ENCODE results near the gene SEC14L5. TPM values are rescaled to one million over a fixed set of nuclear protein-coding genes. Genes with fewer than 3 reads are reported as not detected.

Gene SEC14L5
- total and polyA plus RNA-seq, 10 of the 15 experiments (the other 5 are each of a cell fraction or from before 2014, with no cell fraction given), result 0.01 TPM; not detected in 9

DNA sequence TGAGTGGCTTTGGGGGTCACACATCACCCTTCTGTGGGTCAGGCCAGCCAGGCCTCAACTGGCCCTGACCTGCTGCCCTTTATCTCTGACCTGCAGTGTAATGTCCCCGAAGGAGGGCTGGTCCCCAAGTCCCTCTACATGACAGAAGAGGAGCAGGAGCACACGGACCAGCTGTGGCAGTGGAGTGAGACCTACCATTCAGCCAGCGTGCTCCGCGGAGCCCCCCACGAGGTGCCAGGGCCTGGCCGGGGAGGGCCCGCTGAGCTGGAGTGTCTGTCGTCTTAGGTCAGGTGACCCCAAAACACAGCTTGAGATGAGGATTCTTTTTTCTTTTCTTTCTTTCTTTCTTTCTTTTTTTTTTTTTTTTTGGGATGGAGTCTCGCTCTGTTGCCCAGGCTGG, 49.1 kb downstream of the SEC14L5 start (continued):
- TF ChIP-seq BRCA1 (IDR thresholded peaks at IDR 0.05; ENCODE audit: low read depth, low read length), result no peak

DNA sequence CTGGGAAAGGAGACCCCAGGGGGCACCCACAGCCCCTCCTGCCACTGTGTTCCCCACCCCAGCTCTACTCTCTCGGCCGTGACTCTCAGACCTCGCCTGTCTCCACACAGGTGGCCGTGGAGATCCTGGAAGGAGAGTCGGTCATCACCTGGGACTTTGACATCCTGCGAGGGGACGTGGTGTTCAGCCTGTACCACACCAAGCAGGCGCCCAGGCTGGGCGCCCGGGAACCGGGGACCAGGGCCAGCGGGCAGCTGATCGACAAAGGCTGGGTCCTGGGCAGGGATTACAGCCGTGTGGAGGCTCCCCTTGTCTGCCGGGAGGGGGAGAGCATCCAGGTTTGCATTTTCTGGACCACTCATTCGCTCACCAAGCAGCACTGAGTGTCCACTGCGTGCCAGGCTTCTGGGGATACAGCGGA, 50.2 kb downstream of the SEC14L5 start:
- H3K27ac ChIP-seq (ENCODE audit: control insufficient read depth, insufficient read depth), result no peak overlapping the region
- FAIRE-seq, result no peak
- in situ Hi-C loops (cut with MboI), result no loop called here
- POLR2A ChIA-PET, result no interaction called here
- H3K9ac ChIP-seq (ENCODE audit: control insufficient read depth, insufficient read depth, low read length), result no peak overlapping the region
- RAD21 ChIA-PET (ENCODE audit: unreplicated experiment), result no interaction called here
- no peaks in the 10 kb centered on the region for H3K9me3 ChIP-seq (replicated peaks; ENCODE audit: control insufficient read depth, insufficient read depth, low read length)
- no peak for DNase-seq (ENCODE audit: low read depth, low spot score)
- intact Hi-C loops (cut with micrococcal nuclease; ENCODE audit: unreplicated experiment), result no loop called here
- no peak for ATAC-seq
- no peaks in the 10 kb centered on the region for H3K79me2 ChIP-seq (ENCODE audit: control insufficient read depth, insufficient read depth, low read length)
- no peaks in the 10 kb centered on the region for H4K20me1 ChIP-seq (ENCODE audit: control insufficient read depth, insufficient read depth)
- 30% methylated on average over 16 of the region's 18 CpGs for WGBS (ENCODE audit: insufficient coverage, insufficient replicate concordance, low lambda C conversion rate, missing lambda C conversion rate)
- no peaks in the 10 kb centered on the region for H3K4me1 ChIP-seq (ENCODE audit: control insufficient read depth, insufficient read depth, low read length)
- H2AFZ ChIP-seq (ENCODE audit: control insufficient read depth, low read depth, low read length), result no peak overlapping the region
- CTCF ChIA-PET, result no interaction called here
- H3K27me3 ChIP-seq (replicated peaks in 1 of 2; ENCODE audit: control insufficient read depth in 2 of 2, insufficient read depth in 2 of 2, low read length in 1 of 2), result no peaks in the 10 kb centered on the region; a peak in 1 of 4 replicates
- no TSS peak for BruUV-seq (replicated peaks)
- H3K4me3 ChIP-seq, result no peak overlapping the region
- H3K36me3 ChIP-seq (ENCODE audit: control insufficient read depth in 2 of 2, insufficient read depth in 2 of 2, low read length in 1 of 2), result no peaks in the 10 kb centered on the region
- SMC1A ChIA-PET (ENCODE audit: uncharacterized antibody, unreplicated experiment), result interaction anchor here (0.5 kb wide), 1 partner anchor 241 kb away, joined by 4 read pairs; no protein-coding TSS in a partner anchor
- no peak overlapping the region for H3K4me2 ChIP-seq (ENCODE audit: control insufficient read depth, insufficient read depth)
- TF ChIP-seq CREB1 (IDR thresholded peaks at IDR 0.05; ENCODE audit: low read depth), result no peak
- no peak for TF ChIP-seq SUZ12 (IDR thresholded peaks at IDR 0.05; ENCODE audit: unreplicated experiment)
- TF ChIP-seq CHD4 (IDR thresholded peaks at IDR 0.05), result no peak
- TF ChIP-seq PAX5 (IDR thresholded peaks at IDR 0.05; ENCODE audit: borderline replicate concordance, low read depth, low read length), result no peak
- TF ChIP-seq, protein P1, sequence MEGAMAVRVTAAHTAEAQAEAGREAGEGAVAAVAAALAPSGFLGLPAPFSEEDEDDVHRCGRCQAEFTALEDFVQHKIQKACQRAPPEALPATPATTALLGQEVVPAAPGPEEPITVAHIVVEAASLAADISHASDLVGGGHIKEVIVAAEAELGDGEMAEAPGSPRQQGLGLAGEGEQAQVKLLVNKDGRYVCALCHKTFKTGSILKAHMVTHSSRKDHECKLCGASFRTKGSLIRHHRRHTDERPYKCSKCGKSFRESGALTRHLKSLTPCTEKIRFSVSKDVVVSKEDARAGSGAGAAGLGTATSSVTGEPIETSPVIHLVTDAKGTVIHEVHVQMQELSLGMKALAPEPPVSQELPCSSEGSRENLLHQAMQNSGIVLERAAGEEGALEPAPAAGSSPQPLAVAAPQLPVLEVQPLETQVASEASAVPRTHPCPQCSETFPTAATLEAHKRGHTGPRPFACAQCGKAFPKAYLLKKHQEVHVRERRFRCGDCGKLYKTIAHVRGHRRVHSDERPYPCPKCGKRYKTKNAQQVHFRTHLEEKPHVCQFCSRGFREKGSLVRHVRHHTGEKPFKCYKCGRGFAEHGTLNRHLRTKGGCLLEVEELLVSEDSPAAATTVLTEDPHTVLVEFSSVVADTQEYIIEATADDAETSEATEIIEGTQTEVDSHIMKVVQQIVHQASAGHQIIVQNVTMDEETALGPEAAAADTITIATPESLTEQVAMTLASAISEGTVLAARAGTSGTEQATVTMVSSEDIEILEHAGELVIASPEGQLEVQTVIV (IDR thresholded peaks at IDR 0.05; ENCODE audit: borderline replicate concordance, partially characterized antibody), result no peak
- no peak for TF ChIP-seq ZNF207 (IDR thresholded peaks at IDR 0.05; ENCODE audit: borderline replicate concordance)

All from GM12878 (cell line).